Measurements from ENCODE around the gene OGFOD3.

DNA sequence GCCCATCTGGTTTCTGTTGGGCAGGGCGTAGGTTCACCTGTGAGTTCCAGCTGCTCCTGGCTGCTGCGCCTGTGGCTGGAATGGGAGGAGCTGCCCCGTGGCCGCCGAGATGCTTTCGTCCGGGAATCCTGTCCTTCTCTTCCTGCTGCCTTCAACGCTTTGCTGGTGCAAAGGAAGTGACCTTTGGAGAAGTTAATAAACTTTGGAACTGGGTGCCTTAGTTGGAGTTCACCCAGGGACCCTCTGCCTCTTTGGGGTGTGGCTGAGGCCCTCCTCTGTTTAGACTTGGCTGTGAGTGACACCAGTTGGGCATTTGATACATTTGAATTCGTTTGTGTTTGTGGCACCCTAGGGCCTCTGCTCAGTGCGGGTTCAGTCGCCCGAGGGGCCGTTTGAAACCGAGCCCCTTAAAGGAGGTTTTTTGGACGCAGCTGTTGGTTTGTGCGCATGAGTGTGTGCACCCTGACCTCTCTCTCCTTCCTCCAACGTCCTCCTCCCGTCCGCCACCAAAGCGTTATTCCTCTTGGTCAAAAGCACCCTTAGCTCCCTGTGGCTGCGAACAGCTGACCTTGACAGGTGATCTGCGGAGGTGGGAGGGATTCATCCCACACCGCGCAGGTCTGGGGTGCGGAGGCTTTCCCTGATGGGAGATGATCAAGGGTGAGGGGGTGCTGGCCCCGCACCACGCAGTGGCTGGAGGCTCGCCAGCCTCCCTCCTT, 75.9 kb downstream of the OGFOD3 start:
- no peak for TF ChIP-seq CTCF (IDR thresholded peaks at IDR 0.05; ENCODE audit: borderline replicate concordance, extremely low read depth, low read length, poor library complexity, severe bottlenecking)
- no peak for TF ChIP-seq EZH2 (IDR thresholded peaks at IDR 0.05; ENCODE audit: borderline replicate concordance, low read depth, low read length, severe bottlenecking)
